ENCODE data around the gene MYO7B. TPM values are rescaled to one million over a fixed set of nuclear protein-coding genes. Genes with fewer than 3 reads are reported as not detected.

Gene MYO7B
- total RNA-seq, 1 donor from 2014 or later: 1.7 TPM

GRCh38 chr2:127676906-127677305, 141.4 kb downstream of the MYO7B start:
- peaks cover 66% of the 10 kb centered on the region for H3K27me3 Mint-ChIP-seq
- H3K4me1 Mint-ChIP-seq (ENCODE audit: unreplicated experiment): peaks cover 6% of the 10 kb centered on the region
- no peak for TF ChIP-seq CTCF (conservative IDR thresholded peaks at IDR 0.05)
- no peaks in the 10 kb centered on the region for H3K36me3 Mint-ChIP-seq
- no peak for DNase-seq (ENCODE audit: extremely low spot score, unreplicated experiment)
- H3K27ac Mint-ChIP-seq: no peak overlapping the region
- no peaks in the 10 kb centered on the region for H3K9me3 Mint-ChIP-seq
- H3K4me3 Mint-ChIP-seq: no peak overlapping the region

DNA sequence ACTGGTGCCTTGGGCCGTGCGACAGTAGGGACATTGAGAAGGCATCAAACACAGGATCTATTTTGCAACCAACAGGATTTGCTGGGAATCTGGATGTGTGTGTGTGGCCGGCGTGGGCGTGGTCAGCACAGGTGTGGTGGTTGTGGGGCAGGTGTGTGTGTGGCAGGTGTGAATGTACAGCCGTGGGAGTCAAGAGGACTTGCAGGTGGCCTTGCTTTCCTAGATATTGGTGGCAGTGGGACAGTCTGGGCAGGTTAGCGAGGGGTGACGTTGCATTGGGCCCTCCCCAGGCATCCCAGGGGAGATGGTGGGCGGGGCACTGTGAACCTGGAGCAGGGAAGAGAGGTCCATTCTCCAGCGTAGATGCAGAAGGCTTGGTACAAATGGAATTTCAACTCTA, 143.0 kb downstream of the MYO7B start:
- Mint-ChIP-seq H3K27me3 (peaks cover 54% of the 10 kb centered on the region), H3K4me1 (ENCODE audit: unreplicated experiment) (peaks cover 6% of the 10 kb centered on the region)

DNA sequence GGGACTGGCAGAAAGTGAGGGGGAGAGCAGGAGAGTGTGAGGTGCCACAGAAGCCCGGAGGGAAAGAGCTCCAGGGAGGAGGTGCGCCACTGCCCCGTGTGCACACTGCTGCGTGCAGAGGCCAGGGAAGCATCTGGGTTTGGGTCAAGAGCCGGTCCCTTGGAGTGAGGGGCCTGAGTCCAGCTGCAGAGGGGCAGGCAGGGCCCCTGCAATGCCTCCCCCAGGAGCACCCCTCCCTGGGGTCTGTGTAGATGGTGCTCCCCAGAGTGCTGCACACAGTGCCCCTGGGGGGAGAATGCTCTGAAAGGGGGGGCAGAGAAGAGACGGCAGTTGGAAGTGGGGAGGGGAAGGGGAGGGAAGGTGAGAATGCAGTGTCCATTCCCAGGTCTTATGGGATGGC, 143.5 kb downstream of the MYO7B start:
- Mint-ChIP-seq H3K4me1 (ENCODE audit: unreplicated experiment) (peaks cover 6% of the 10 kb centered on the region), H3K36me3 (no peaks in the 10 kb centered on the region), H3K4me3 (no peak overlapping the region), H3K27ac (no peak overlapping the region), H3K27me3 (peaks cover 50% of the 10 kb centered on the region), H3K9me3 (no peaks in the 10 kb centered on the region)
- TF ChIP-seq CTCF (conservative IDR thresholded peaks at IDR 0.05): no peak
- DNase-seq (ENCODE audit: extremely low spot score, unreplicated experiment): no peak

More for the DNA sequence above, 143.0 kb downstream of the MYO7B start:
- no peak for DNase-seq (ENCODE audit: extremely low spot score, unreplicated experiment)
- Mint-ChIP-seq H3K36me3 (no peaks in the 10 kb centered on the region), H3K27ac (no peak overlapping the region), H3K9me3 (no peaks in the 10 kb centered on the region), H3K4me3 (no peak overlapping the region)
- TF ChIP-seq CTCF (conservative IDR thresholded peaks at IDR 0.05): no peak

DNA sequence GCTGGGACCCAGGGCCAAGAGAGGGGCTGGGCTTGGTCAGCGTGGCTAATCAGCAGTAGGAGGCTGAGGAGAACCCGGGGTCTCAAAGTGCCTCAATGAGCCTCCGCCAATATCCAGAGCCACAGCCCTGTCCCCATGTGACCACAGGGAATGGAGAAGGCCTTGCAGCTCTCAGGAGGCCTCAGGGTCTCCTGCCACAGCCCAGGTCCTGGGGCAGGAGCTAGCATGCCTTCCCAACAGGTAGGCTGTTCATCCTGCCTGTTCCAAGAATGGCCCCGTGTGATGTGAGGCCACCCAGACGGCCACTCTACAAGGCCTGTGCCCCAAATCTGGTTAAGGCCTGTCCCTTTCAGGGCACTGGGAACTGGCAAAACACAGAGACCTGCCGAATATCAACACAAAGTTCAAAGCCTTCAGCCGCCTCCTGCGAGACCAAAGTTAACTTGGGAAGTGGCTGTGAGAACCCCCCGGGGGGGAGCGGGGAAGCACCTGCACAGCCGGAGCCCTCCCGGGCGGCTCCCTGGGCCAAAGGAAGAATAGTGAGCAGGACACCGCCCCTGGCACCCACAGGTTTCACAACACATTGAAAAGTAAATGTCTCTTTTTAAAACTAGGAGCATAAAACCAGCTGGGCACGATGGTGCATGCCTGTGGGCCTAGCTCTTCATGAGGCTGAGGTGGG, 144.3 kb downstream of the MYO7B start:
- no peaks in the 10 kb centered on the region for H3K9me3 Mint-ChIP-seq
- H3K36me3 Mint-ChIP-seq: no peaks in the 10 kb centered on the region
- peaks cover 44% of the 10 kb centered on the region for H3K27me3 Mint-ChIP-seq
- TF ChIP-seq CTCF (conservative IDR thresholded peaks at IDR 0.05): no peak
- no peak for DNase-seq (ENCODE audit: extremely low spot score, unreplicated experiment)
- H3K4me1 Mint-ChIP-seq (ENCODE audit: unreplicated experiment): peaks cover 6% of the 10 kb centered on the region
- no peak overlapping the region for H3K4me3 Mint-ChIP-seq
- no peak overlapping the region for H3K27ac Mint-ChIP-seq

DNA sequence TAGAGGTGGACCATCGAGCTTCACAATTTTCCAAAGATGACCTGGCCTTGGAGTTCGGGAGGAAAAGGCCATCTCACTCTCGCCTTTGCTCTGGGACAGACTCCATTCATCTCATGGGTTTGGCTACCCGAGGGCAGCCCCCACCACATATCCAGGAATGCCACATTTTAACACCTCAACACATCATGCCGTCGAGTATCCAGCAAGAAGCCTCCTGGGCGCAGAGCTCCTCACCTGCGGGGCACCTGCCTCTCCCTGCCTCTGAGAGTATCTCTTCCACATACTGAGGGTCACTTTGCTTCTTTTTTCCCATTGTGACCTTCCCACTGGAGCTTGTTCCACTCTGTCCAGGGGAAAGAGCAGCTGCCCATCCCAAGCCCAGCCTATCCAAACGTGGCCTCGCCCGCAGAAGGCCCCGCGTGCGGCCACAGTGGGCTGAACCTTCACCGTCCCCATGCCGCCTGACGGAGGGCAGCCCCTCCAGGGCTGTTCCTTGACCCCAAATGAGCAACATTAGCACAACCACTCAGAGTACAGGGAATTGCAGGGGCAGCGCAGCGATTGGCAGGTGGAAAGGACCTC, 145.3 kb downstream of the MYO7B start:
- no peak overlapping the region for H3K27ac Mint-ChIP-seq
- no peak overlapping the region for H3K4me3 Mint-ChIP-seq
- H3K36me3 Mint-ChIP-seq: no peaks in the 10 kb centered on the region
- no peak for DNase-seq (ENCODE audit: extremely low spot score, unreplicated experiment)
- no peak for TF ChIP-seq CTCF (conservative IDR thresholded peaks at IDR 0.05)
- H3K9me3 Mint-ChIP-seq: no peaks in the 10 kb centered on the region
- peaks cover 3% of the 10 kb centered on the region for H3K4me1 Mint-ChIP-seq (ENCODE audit: unreplicated experiment)
- peaks cover 41% of the 10 kb centered on the region for H3K27me3 Mint-ChIP-seq
